PC-3 (cell line): Measurements from ENCODE around the gene SCUBE1. TPM values are rescaled to one million over a fixed set of nuclear protein-coding genes. Genes with fewer than 3 reads are reported as not detected.

Experiments used
- ATAC-seq: fragments of 200-7000 bp; cut with Tn5 transposase; 2 replicates; pipeline ENCODE4 v1.9.1; 2020; ENCODE audit warnings: mild to moderate bottlenecking, moderate library complexity
- BruUV-seq: library from RNA; stranded (reverse); fragments of 400-500 nt; replicated peaks from 2 replicates; lab custom pipeline; 2021; lab: Mats Ljungman, UMichigan
- CTCF ChIA-PET: fragments of 300-600 bp; sonication (Branson Sonifier 250); formaldehyde crosslinking; loops from one replicate; lab custom pipeline; 2022; ENCODE audit warnings: antibody characterized with exemption; lab: Charles Lee
- POLR2A ChIA-PET: fragments of 300-600 bp; sonication (Branson Sonifier 250); formaldehyde crosslinking; loops from one replicate; lab custom pipeline; 2022; ENCODE audit warnings: antibody characterized with exemption; ENCODE audit not compliant: unreplicated experiment; lab: Charles Lee
- DNase-seq: peaks from one replicate; pipeline ENCODE4 v3.0.0-alpha.2; 2015
- H2AFZ ChIP-seq: fragments of 300-600 bp; sonication (generic); 2 replicates; pipeline ENCODE4 v1.6.0; 2016; ENCODE audit warnings: antibody characterized with exemption, low read length
- H3F3A ChIP-seq: fragments of 300-600 bp; sonication (generic); one replicate; pipeline ENCODE4 v1.6.0; 2017; ENCODE audit warnings: antibody characterized with exemption, low read length, control low read depth, mild to moderate bottlenecking; ENCODE audit not compliant: unreplicated experiment
- H3K27ac ChIP-seq: fragments of 300-600 bp; sonication (generic); 2 replicates; pipeline ENCODE4 v1.5.1; 2016; ENCODE audit warnings: mild to moderate bottlenecking, low read length
- H3K27me3 ChIP-seq: fragments of 300-600 bp; sonication (generic); 2 replicates; pipeline ENCODE4 v1.6.1; 2016; ENCODE audit warnings: low read length, mixed read lengths
- H3K36me3 ChIP-seq: fragments of 300-600 bp; sonication (generic); 2 replicates; pipeline ENCODE4 v1.6.1; 2016; ENCODE audit warnings: low read depth, mixed run types, low read length, mixed read lengths
- H3K4me1 ChIP-seq: fragments of 300-600 bp; sonication (generic); 2 replicates; pipeline ENCODE4 v1.5.1; 2016; ENCODE audit warnings: low read length; ENCODE audit not compliant: insufficient read depth
- H3K4me2 ChIP-seq: fragments of 300-600 bp; sonication (generic); 2 replicates; pipeline ENCODE4 v1.6.0; 2016; ENCODE audit warnings: low read length
- H3K4me3 ChIP-seq: fragments of 300-600 bp; sonication (generic); 2 replicates; pipeline ENCODE4 v1.5.1; 2016; ENCODE audit warnings: mild to moderate bottlenecking, low read length, mixed read lengths
- H3K79me2 ChIP-seq: fragments of 300-600 bp; sonication (generic); 2 replicates; pipeline ENCODE4 v1.6.1; 2017; ENCODE audit warnings: low read length, mixed read lengths
- H3K9ac ChIP-seq: fragments of 300-600 bp; sonication (generic); 2 replicates; pipeline ENCODE4 v1.6.0; 2016; ENCODE audit warnings: mild to moderate bottlenecking, low read length
- H3K9me2 ChIP-seq: fragments of 300-600 bp; sonication (generic); replicated peaks from 2 replicates; pipeline ENCODE4 v1.6.1; 2016; ENCODE audit warnings: mixed run types, low read length, mixed read lengths
- H3K9me3 ChIP-seq: fragments of 300-600 bp; sonication (generic); 2 replicates; pipeline ENCODE4 v1.6.1; 2016; ENCODE audit warnings: low read length, mixed read lengths
- H4K20me1 ChIP-seq: fragments of 300-600 bp; sonication (generic); 2 replicates; pipeline ENCODE4 v1.6.1; 2016; ENCODE audit warnings: low read length, mixed read lengths
- CTCF ChIP-seq: fragments of 300-600 bp; sonication (generic); conservative IDR thresholded peaks from 2 replicates; pipeline ENCODE4 v1.5.1; 2017; ENCODE audit warnings: antibody characterized with exemption, low read depth, mild to moderate bottlenecking, low read length
- EZH2 ChIP-seq: fragments of 300-600 bp; sonication (generic); IDR thresholded peaks from one replicate; pipeline ENCODE4 v1.6.1; 2017; ENCODE audit warnings: antibody characterized with exemption, mild to moderate bottlenecking, low read length; ENCODE audit not compliant: unreplicated experiment
- EZH2phosphoT487 ChIP-seq: fragments of 300-600 bp; sonication (generic); IDR thresholded peaks from 2 replicates; pipeline ENCODE4 v1.6.1; 2018; ENCODE audit warnings: mild to moderate bottlenecking, antibody characterized with exemption, low read length, borderline replicate concordance
- intact Hi-C: fragments of 100-400 bp; cut with micrococcal nuclease; formaldehyde crosslinking; loops from 2 replicates; pipeline ENCODE4 v1.9.0; 2023
- total RNA-seq: library from RNA; depleted of rRNA; stranded (reverse); fragments of >200 nt; gene quantifications from 2 replicates; pipeline ENCODE4 v1.2.3, GENCODE V29; 2014

Gene SCUBE1
- total RNA-seq, 1 experiment from 2014 or later: not detected

GRCh38 chr22:43212434-43212952, 130.7 kb downstream of the SCUBE1 start:
- no peak for TF ChIP-seq CTCF
- no peak for TF ChIP-seq EZH2phosphoT487
- TF ChIP-seq EZH2: no peak
- Histone ChIP-seq H3K36me3 (no peaks in the 10 kb centered on the region), H3K27ac (no peak overlapping the region), H3K79me2 (no peaks in the 10 kb centered on the region), H3K4me2 (no peak overlapping the region), H3K4me1 (no peaks in the 10 kb centered on the region), H3F3A (no peaks in the 10 kb centered on the region), H2AFZ (no peak overlapping the region), H3K4me3 (no peak overlapping the region), H3K9me3 (no peaks in the 10 kb centered on the region), H3K9me2 (no peaks in the 10 kb centered on the region), H3K27me3 (no peaks in the 10 kb centered on the region), H3K9ac (no peak overlapping the region), H4K20me1 (no peaks in the 10 kb centered on the region)
- ChIA-PET POLR2A (no interaction called here), CTCF (no interaction called here)
- intact Hi-C loops: no loop called here
- no peak for DNase-seq
- ATAC-seq: no peak
- BruUV-seq: no TSS peak

- ATAC-seq: no peak
- CTCF ChIA-PET: no interaction called here
- POLR2A ChIA-PET: no interaction called here
Measured at GRCh38 chr22:43211941-43212433, 131.2 kb downstream of the SCUBE1 start.

GRCh38 chr22:43210631-43211515, 132.3 kb downstream of the SCUBE1 start:
- no peak overlapping the region for H3K4me3 ChIP-seq
- H3K9me3 ChIP-seq: no peaks in the 10 kb centered on the region
- no TSS peak for BruUV-seq
- ChIA-PET POLR2A (no interaction called here), CTCF (no interaction called here)
- DNase-seq (no peak), ATAC-seq (no peak)
- H3K79me2 ChIP-seq: no peaks in the 10 kb centered on the region
- H3K9ac ChIP-seq: no peak overlapping the region
- H3K27ac ChIP-seq: no peak overlapping the region
- H3F3A ChIP-seq: no peaks in the 10 kb centered on the region
- H2AFZ ChIP-seq: no peak overlapping the region
- H3K27me3 ChIP-seq: no peaks in the 10 kb centered on the region
- intact Hi-C loops: no loop called here
- no peak overlapping the region for H3K4me2 ChIP-seq
- no peaks in the 10 kb centered on the region for H3K4me1 ChIP-seq
- TF ChIP-seq EZH2 (no peak), EZH2phosphoT487 (no peak), CTCF (no peak)
- no peaks in the 10 kb centered on the region for H3K9me2 ChIP-seq
- H4K20me1 ChIP-seq: no peaks in the 10 kb centered on the region
- no peaks in the 10 kb centered on the region for H3K36me3 ChIP-seq

More at GRCh38 chr22:43211941-43212433, 131.2 kb downstream of the SCUBE1 start:
- Histone ChIP-seq H2AFZ (no peak overlapping the region), H3K9ac (no peak overlapping the region), H3K4me1 (no peaks in the 10 kb centered on the region), H3K4me2 (no peak overlapping the region), H3K9me2 (no peaks in the 10 kb centered on the region), H3K4me3 (no peak overlapping the region), H3K27me3 (no peaks in the 10 kb centered on the region), H3K27ac (no peak overlapping the region), H4K20me1 (no peaks in the 10 kb centered on the region), H3K36me3 (no peaks in the 10 kb centered on the region), H3K9me3 (no peaks in the 10 kb centered on the region), H3K79me2 (no peaks in the 10 kb centered on the region), H3F3A (no peaks in the 10 kb centered on the region)
- BruUV-seq: no TSS peak
- intact Hi-C loops: no loop called here
- TF ChIP-seq EZH2: no peak
- no peak for TF ChIP-seq EZH2phosphoT487
- DNase-seq: no peak
